HepG2 (cell line): Measurements from ENCODE around the gene PAPOLA. TPM values are rescaled to one million over a fixed set of nuclear protein-coding genes. Genes with fewer than 3 reads are reported as not detected.
A peak's percentile ranks its signal among the peaks of the same experiment; 100 is the strongest.

Experiments used
- HNRNPUL1 ChIP-seq: fragments of 200-400 bp; formaldehyde crosslinking; IDR thresholded peaks from 2 replicates; pipeline ENCODE4 v1.6.1; 2017; ENCODE audit warnings: low read depth, mild to moderate bottlenecking, low read length, moderate library complexity
- HOXA5 ChIP-seq: sonication (generic); formaldehyde crosslinking; IDR thresholded peaks from 2 replicates; pipeline ENCODE4 v1.4.0; 2020; ENCODE audit warnings: missing genetic modification reagents
- KAT8 ChIP-seq: IDR thresholded peaks from 2 replicates; pipeline ENCODE4 v1.6.1; 2016; ENCODE audit warnings: missing genetic modification reagents, missing compliant biosample characterization
- NFE2L2 ChIP-seq: fragments of 150-350 bp; IDR thresholded peaks from 2 replicates; pipeline ENCODE4 v1.6.1; 2014; ENCODE audit warnings: low read length
- RAD21 ChIP-seq: fragments of 450-650 bp; formaldehyde crosslinking; IDR thresholded peaks from 2 replicates; pipeline ENCODE4 v1.5.0; 2020; ENCODE audit warnings: mild to moderate bottlenecking
- SAP130 ChIP-seq: IDR thresholded peaks from 2 replicates; pipeline ENCODE4 v1.6.1; 2016; ENCODE audit warnings: low read depth
- TRIM24 ChIP-seq: sonication (generic); formaldehyde crosslinking; IDR thresholded peaks from 2 replicates; pipeline ENCODE4 v1.8.0; 2022; ENCODE audit warnings: mild to moderate bottlenecking, missing genetic modification reagents
- ZNF331 ChIP-seq: sonication (generic); formaldehyde crosslinking; IDR thresholded peaks from 2 replicates; pipeline ENCODE4 v1.4.0; 2020; ENCODE audit warnings: missing genetic modification reagents
- ZNF564 ChIP-seq: sonication (generic); formaldehyde crosslinking; IDR thresholded peaks from 2 replicates; pipeline ENCODE4 v1.8.1; 2023; ENCODE audit warnings: mild to moderate bottlenecking, missing genetic modification reagents
- polyA plus RNA-seq, 8 experiments: library from polyadenylated mRNA; depleted of rRNA in 3 of 8; stranded (reverse) in 7 of 8; unstranded in 1 of 8; fragments of >200 nt; fragmentation: Illumina TruSeq in 4 of 8; extraction: Trizol in 4 of 8; gene quantifications; 2 replicates each; pipeline versions ENCODE4 v1.2.1 to v1.2.3, GENCODE V29; 2011 to 2016; ENCODE audit warnings: low read depth in 4 of 8, missing spikeins in 1 of 8, mixed read lengths in 1 of 8; ENCODE audit not compliant: insufficient read depth in 1 of 8
- total RNA-seq, 5 experiments: library from RNA; depleted of rRNA; stranded (reverse); fragments of >200 nt; fragmentation: Illumina TruSeq; extraction: Trizol; gene quantifications; 2 replicates each; pipeline ENCODE4 v1.2.3, GENCODE V29; 2016; ENCODE audit warnings: low read depth in 1 of 5
- TF ChIP-seq, protein P1 (sequence below): sonication (generic); formaldehyde crosslinking; IDR thresholded peaks from 2 replicates; pipeline ENCODE4 v1.4.0; 2020; ENCODE audit warnings: missing genetic modification reagents
- TF ChIP-seq, protein P2 (sequence below): sonication (generic); formaldehyde crosslinking; IDR thresholded peaks from one replicate; pipeline ENCODE4 v1.5.1; 2020; ENCODE audit warnings: mild to moderate bottlenecking, missing genetic modification reagents; ENCODE audit errors: not compliant biosample characterization
- TF ChIP-seq, protein P3 (sequence below): IDR thresholded peaks from 2 replicates; pipeline ENCODE4 v1.6.1; 2012; ENCODE audit warnings: low read length, improper control_type of control experiment
- TF ChIP-seq, protein P4 (sequence below): sonication (generic); formaldehyde crosslinking; IDR thresholded peaks from 2 replicates; pipeline ENCODE4 v1.5.1; 2020; ENCODE audit warnings: missing genetic modification reagents, mild to moderate bottlenecking, borderline replicate concordance

PAPOLA gene
- total and polyA plus RNA-seq, 2 of the 13 experiments (the other 11 are each of a cell fraction or from before 2014, with no cell fraction given) = 103 to 151 TPM

DNA sequence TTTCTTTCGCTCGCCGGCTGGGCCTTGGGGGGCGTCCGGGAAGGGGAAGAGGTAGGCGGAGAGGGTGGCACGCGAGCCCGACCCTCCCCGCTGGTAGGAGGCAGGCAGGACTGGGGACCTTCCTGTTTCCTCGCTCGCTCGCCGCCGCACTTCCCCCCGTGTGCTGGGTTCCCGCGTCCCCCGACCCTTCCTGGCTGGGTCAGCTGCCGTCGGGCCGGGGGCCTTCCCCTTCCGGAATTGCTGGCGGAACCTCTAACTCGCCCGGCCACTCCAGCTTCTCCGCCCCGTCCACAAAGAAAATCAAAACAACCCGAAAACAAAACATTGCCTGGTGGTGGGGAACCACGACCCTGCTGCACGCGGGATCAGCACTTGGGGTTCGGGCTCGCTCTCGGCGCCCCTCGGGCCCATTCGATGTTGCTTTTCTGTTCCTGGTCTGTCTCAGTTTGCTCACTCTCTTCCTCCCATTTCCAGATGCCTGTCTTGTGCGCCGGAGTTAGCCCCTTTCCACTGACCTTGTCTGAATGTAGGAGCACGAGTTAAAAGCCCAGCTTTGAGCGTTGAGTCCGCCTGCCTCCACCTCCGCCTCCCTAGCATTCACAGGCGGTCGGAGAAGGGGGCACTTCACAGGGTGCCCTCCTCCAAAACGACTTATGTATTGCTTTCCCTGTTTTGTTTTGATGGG, 581 bp downstream of the PAPOLA start (continued):
- TF ChIP-seq, protein P1, sequence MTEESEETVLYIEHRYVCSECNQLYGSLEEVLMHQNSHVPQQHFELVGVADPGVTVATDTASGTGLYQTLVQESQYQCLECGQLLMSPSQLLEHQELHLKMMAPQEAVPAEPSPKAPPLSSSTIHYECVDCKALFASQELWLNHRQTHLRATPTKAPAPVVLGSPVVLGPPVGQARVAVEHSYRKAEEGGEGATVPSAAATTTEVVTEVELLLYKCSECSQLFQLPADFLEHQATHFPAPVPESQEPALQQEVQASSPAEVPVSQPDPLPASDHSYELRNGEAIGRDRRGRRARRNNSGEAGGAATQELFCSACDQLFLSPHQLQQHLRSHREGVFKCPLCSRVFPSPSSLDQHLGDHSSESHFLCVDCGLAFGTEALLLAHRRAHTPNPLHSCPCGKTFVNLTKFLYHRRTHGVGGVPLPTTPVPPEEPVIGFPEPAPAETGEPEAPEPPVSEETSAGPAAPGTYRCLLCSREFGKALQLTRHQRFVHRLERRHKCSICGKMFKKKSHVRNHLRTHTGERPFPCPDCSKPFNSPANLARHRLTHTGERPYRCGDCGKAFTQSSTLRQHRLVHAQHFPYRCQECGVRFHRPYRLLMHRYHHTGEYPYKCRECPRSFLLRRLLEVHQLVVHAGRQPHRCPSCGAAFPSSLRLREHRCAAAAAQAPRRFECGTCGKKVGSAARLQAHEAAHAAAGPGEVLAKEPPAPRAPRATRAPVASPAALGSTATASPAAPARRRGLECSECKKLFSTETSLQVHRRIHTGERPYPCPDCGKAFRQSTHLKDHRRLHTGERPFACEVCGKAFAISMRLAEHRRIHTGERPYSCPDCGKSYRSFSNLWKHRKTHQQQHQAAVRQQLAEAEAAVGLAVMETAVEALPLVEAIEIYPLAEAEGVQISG (CRISPR knock-in tag) = no peak; the same call in 1 of the 2 replicates
- TF ChIP-seq RAD21 (CRISPR knock-in tag) = no peak
- TF ChIP-seq KAT8 = no peak
- TF ChIP-seq, protein P2, sequence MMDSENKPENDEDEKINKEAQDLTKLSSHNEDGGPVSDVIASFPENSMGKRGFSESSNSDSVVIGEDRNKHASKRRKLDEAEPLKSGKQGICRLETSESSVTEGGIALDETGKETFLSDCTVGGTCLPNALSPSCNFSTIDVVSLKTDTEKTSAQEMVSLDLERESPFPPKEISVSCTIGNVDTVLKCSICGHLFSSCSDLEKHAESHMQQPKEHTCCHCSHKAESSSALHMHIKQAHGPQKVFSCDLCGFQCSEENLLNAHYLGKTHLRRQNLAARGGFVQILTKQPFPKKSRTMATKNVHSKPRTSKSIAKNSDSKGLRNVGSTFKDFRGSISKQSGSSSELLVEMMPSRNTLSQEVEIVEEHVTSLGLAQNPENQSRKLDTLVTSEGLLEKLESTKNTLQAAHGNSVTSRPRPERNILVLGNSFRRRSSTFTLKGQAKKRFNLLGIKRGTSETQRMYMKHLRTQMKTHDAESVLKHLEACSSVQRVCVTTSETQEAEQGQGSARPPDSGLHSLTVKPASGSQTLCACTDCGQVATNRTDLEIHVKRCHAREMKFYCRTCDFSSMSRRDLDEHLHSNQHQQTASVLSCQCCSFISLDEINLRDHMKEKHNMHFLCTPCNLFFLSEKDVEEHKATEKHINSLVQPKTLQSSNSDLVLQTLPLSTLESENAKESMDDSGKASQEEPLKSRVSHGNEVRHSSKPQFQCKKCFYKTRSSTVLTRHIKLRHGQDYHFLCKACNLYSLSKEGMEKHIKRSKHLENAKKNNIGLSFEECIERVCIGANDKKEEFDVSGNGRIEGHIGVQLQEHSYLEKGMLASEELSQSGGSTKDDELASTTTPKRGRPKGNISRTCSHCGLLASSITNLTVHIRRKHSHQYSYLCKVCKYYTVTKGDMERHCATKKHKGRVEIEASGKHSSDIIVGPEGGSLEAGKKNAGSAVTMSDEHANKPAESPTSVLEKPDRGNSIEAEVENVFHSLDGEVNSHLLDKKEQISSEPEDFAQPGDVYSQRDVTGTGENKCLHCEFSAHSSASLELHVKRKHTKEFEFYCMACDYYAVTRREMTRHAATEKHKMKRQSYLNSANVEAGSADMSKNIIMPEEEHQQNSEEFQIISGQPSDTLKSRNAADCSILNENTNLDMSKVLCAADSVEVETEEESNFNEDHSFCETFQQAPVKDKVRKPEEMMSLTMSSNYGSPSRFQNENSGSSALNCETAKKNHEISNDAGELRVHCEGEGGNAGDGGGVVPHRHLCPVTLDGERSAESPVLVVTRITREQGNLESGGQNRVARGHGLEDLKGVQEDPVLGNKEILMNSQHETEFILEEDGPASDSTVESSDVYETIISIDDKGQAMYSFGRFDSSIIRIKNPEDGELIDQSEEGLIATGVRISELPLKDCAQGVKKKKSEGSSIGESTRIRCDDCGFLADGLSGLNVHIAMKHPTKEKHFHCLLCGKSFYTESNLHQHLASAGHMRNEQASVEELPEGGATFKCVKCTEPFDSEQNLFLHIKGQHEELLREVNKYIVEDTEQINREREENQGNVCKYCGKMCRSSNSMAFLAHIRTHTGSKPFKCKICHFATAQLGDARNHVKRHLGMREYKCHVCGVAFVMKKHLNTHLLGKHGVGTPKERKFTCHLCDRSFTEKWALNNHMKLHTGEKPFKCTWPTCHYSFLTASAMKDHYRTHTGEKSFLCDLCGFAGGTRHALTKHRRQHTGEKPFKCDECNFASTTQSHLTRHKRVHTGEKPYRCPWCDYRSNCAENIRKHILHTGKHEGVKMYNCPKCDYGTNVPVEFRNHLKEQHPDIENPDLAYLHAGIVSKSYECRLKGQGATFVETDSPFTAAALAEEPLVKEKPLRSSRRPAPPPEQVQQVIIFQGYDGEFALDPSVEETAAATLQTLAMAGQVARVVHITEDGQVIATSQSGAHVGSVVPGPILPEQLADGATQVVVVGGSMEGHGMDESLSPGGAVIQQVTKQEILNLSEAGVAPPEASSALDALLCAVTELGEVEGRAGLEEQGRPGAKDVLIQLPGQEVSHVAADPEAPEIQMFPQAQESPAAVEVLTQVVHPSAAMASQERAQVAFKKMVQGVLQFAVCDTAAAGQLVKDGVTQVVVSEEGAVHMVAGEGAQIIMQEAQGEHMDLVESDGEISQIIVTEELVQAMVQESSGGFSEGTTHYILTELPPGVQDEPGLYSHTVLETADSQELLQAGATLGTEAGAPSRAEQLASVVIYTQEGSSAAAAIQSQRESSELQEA = no peak
- no peak for TF ChIP-seq TRIM24 (CRISPR knock-in tag)
- TF ChIP-seq NFE2L2 = no peak
- TF ChIP-seq HNRNPUL1 = no peak
- TF ChIP-seq SAP130 (CRISPR knock-in tag) = no peak; the same call in 1 of the 2 replicates
- TF ChIP-seq HOXA5 (CRISPR knock-in tag) = 0 out of 2 replicates have a peak, but pooled peaks have one; percentile 11
- TF ChIP-seq, protein P3, sequence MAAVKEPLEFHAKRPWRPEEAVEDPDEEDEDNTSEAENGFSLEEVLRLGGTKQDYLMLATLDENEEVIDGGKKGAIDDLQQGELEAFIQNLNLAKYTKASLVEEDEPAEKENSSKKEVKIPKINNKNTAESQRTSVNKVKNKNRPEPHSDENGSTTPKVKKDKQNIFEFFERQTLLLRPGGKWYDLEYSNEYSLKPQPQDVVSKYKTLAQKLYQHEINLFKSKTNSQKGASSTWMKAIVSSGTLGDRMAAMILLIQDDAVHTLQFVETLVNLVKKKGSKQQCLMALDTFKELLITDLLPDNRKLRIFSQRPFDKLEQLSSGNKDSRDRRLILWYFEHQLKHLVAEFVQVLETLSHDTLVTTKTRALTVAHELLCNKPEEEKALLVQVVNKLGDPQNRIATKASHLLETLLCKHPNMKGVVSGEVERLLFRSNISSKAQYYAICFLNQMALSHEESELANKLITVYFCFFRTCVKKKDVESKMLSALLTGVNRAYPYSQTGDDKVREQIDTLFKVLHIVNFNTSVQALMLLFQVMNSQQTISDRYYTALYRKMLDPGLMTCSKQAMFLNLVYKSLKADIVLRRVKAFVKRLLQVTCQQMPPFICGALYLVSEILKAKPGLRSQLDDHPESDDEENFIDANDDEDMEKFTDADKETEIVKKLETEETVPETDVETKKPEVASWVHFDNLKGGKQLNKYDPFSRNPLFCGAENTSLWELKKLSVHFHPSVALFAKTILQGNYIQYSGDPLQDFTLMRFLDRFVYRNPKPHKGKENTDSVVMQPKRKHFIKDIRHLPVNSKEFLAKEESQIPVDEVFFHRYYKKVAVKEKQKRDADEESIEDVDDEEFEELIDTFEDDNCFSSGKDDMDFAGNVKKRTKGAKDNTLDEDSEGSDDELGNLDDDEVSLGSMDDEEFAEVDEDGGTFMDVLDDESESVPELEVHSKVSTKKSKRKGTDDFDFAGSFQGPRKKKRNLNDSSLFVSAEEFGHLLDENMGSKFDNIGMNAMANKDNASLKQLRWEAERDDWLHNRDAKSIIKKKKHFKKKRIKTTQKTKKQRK = no peak
- TF ChIP-seq, protein P4, sequence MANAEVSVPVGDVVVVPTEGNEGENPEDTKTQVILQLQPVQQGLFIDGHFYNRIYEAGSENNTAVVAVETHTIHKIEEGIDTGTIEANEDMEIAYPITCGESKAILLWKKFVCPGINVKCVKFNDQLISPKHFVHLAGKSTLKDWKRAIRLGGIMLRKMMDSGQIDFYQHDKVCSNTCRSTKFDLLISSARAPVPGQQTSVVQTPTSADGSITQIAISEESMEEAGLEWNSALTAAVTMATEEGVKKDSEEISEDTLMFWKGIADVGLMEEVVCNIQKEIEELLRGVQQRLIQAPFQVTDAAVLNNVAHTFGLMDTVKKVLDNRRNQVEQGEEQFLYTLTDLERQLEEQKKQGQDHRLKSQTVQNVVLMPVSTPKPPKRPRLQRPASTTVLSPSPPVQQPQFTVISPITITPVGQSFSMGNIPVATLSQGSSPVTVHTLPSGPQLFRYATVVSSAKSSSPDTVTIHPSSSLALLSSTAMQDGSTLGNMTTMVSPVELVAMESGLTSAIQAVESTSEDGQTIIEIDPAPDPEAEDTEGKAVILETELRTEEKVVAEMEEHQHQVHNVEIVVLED (CRISPR knock-in tag) = no peak
- TF ChIP-seq ZNF331 (CRISPR knock-in tag) = no peak
- no peak for TF ChIP-seq ZNF564 (CRISPR knock-in tag)
